BJ (cell line): ENCODE data around the gene TDP1. TPM values are rescaled to one million over a fixed set of nuclear protein-coding genes. Genes with fewer than 3 reads are reported as not detected.

Source experiments
- CTCF ChIA-PET: fragments of 350-600 bp; formaldehyde crosslinking; extraction: SDS; loops from one replicate; lab custom pipeline; 2021; ENCODE audit warnings: antibody characterized with exemption, inconsistent platforms; lab: Yijun Ruan, JAX
- POLR2A ChIA-PET: fragments of 300-600 bp; sonication (Branson Sonifier 250); formaldehyde crosslinking; extraction: SDS; loops from one replicate; lab custom pipeline; 2021; ENCODE audit warnings: antibody characterized with exemption; lab: Charles Lee
- DNase-seq: peaks from one replicate; pipeline ENCODE4 v3.0.0-alpha.2; 2011; ENCODE audit warnings: low read depth
- H3K27me3 ChIP-seq: 2 replicates; pipeline ENCODE4 v1.6.0; 2011; ENCODE audit warnings: low read length; ENCODE audit not compliant: control insufficient read depth, insufficient read depth
- H3K36me3 ChIP-seq: 2 replicates; pipeline ENCODE4 v1.5.1; 2011; ENCODE audit warnings: low read length; ENCODE audit not compliant: control insufficient read depth, insufficient read depth
- H3K4me3 ChIP-seq: 2 replicates; pipeline ENCODE4 v1.5.1; 2011; ENCODE audit warnings: low read depth, mild to moderate bottlenecking, control low read depth, low read length
- polyA plus RNA-seq: library from polyadenylated mRNA; depleted of rRNA; stranded (reverse); fragments of >200 nt; gene quantifications from 2 replicates; pipeline ENCODE4 v1.2.3, GENCODE V29; 2011
- TF ChIP-seq, protein P1 (sequence below): IDR thresholded peaks from 2 replicates; pipeline ENCODE4 v1.5.1; 2011; ENCODE audit warnings: low read depth, mild to moderate bottlenecking, control low read depth, inconsistent platforms, low read length, moderate library complexity; ENCODE audit not compliant: insufficient read depth

TDP1 gene
- polyA plus RNA-seq, 1 experiment, result 18.8 TPM

DNA sequence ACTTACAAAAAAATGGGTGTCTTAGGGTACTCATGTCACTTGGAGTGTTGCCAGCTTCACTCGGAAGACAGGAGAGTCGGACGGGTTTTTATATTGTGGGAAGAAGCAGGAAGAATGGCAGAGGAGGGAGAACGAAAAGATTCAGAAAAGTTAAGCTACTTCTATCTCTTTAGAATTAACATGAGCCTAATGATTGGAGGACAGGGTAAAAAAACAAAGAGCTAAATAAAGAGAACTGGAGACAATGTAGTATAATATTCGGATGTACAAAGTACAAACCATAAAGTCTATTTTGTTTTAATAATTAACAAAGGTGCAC is 45.1 kb upstream of the TDP1 start:
- TF ChIP-seq, protein P1, sequence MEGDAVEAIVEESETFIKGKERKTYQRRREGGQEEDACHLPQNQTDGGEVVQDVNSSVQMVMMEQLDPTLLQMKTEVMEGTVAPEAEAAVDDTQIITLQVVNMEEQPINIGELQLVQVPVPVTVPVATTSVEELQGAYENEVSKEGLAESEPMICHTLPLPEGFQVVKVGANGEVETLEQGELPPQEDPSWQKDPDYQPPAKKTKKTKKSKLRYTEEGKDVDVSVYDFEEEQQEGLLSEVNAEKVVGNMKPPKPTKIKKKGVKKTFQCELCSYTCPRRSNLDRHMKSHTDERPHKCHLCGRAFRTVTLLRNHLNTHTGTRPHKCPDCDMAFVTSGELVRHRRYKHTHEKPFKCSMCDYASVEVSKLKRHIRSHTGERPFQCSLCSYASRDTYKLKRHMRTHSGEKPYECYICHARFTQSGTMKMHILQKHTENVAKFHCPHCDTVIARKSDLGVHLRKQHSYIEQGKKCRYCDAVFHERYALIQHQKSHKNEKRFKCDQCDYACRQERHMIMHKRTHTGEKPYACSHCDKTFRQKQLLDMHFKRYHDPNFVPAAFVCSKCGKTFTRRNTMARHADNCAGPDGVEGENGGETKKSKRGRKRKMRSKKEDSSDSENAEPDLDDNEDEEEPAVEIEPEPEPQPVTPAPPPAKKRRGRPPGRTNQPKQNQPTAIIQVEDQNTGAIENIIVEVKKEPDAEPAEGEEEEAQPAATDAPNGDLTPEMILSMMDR, result no peak
- POLR2A ChIA-PET, result no interaction called here
- no peaks in the 10 kb centered on the region for H3K27me3 ChIP-seq
- no peak overlapping the region for H3K4me3 ChIP-seq
- CTCF ChIA-PET, result interaction anchor here (1.6 to 2.0 kb wide), 3 partner anchors 10 to 870 kb away, joined by 4 to 5 read pairs (median 5); no protein-coding TSS in a partner anchor
- H3K36me3 ChIP-seq, result no peaks in the 10 kb centered on the region
- DNase-seq, result no peak

DNA sequence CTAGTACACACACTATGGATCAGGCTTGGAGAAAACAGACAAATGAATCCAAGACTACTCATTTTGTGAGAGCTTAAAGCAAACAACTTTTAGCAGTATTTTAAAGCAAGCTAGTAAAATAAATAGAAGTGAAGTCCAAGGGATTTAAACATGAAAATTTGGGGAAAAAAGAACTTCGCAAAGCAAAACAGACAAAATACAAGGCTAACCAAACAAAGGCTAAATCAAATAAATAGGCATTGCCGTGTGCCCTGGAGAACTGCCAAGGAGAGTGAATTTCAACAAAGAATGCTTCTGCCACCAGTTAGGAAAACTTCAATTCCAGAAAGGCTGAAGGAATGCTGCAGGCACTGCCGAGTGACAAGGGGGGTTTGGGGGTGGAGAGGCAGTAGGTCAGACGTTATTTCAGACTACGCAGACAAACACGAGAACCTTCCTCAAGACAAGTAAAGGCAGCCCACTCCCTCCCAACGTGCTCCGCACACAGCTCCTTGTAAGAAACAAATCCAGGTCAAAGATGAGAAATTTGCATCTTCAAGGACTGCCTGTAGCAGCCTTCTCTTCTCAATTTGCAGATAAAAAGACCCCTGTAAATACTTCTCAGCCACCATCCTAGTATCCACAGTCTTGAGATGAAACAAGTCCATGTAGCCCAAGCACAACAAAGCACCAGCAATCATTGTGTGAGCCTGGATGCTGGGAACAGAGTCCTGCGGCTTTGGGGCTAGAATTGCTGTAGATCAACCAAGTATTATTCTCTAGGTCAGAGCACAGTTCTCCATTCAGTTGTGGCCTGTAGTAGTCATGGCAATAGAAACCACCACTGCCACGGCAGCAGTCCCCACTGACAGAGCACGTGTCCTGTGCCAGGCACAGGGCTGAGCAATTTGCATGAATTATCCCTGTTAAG is 44.5 kb upstream of the TDP1 start:
- CTCF ChIA-PET, result interaction anchor here (1.6 to 2.8 kb wide), 4 partner anchors 11 to 885 kb away, joined by 4 to 14 read pairs (median 5); no protein-coding TSS in a partner anchor
- POLR2A ChIA-PET, result no interaction called here
- TF ChIP-seq, protein P1, result no peak
- Histone ChIP-seq H3K27me3 (no peaks in the 10 kb centered on the region), H3K4me3 (no peak overlapping the region), H3K36me3 (no peaks in the 10 kb centered on the region)
- no peak for DNase-seq

DNA sequence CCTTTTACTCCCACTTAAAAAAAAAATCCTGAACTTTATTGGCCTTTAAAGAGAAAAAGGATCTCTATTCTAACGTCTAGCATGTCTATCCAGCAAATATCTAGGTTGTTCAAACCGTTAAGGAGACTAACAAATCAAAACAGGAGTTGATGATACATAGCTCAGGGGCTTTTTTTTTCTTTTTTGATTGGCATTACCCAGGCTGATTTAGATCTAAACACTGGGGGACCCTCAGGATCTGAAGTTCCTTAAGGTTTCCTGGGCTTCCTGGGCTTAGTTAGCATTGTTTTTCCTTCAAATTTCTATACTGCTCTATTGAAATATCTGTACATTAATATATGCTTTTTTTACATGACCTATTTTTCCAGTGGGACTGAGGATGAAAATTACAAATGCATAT is 43.5 kb upstream of the TDP1 start:
- Histone ChIP-seq H3K4me3 (no peak overlapping the region), H3K27me3 (no peaks in the 10 kb centered on the region), H3K36me3 (no peaks in the 10 kb centered on the region)
- POLR2A ChIA-PET, result no interaction called here
- DNase-seq, result no peak
- CTCF ChIA-PET, result interaction anchor here (2.8 kb wide), 1 partner anchor 886 kb away, joined by 14 read pairs; no protein-coding TSS in a partner anchor
- TF ChIP-seq, protein P1, result no peak

DNA sequence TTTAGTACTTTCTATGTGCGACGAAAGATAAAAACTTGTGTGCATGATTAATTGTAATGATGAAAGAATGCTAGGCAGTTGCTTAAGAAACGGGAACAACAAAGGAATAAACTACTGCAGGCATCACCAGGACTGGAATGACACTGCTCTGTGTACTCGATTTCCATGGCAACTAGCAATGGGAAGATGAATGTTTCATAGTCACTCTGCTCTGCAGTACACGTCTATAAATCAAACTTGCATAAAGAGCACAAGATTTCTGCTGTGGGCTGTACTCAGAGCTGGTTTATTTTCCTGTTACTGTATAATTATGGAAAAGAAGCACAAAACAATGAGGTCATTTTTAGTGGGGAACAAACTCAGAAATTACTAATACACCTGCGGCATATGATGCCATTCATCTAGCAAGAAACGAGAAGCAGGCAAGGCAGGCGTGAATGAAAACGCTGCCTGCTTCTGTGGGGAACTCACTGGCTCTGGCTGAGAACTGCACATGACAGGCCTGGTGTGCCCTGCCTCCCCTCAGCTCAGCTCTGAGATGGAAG is 43.0 kb upstream of the TDP1 start:
- Histone ChIP-seq H3K4me3 (no peak overlapping the region), H3K36me3 (no peaks in the 10 kb centered on the region), H3K27me3 (no peaks in the 10 kb centered on the region)
- peak; percentile 98 for DNase-seq
- TF ChIP-seq, protein P1, result no peak
- POLR2A ChIA-PET, result interaction anchor here (0.6 kb wide), 1 partner anchor 213 kb away, joined by 3 read pairs; no protein-coding TSS in a partner anchor
- CTCF ChIA-PET, result interaction anchor here (1.4 to 2.8 kb wide), 2 partner anchors 736 to 886 kb away, joined by 3 to 14 read pairs; no protein-coding TSS in a partner anchor
